NCI-H1105 (cell line): Measurements from ENCODE around the gene COX6B2.
A peak's percentile ranks its signal among the peaks of the same experiment; 100 is the strongest.
"Not testable (repeated sequence)": the region's sequence is repeated elsewhere in the genome, so short reads cannot be mapped to it uniquely, and the experiment has no call there.

Experiments used
- DNase-seq: peaks from one replicate; lab custom pipeline; 2025; lab: John Stamatoyannopoulos, UW

COX6B2 gene

GRCh38 chr19:55341595-55342531 is 12.7 kb downstream of the COX6B2 start:
- DNase-seq = no peak

- DNase-seq = peak; percentile 92
Observed at GRCh38 chr19:55341171-55341588, 13.3 kb downstream of the COX6B2 start.

GRCh38 chr19:55340784-55341147 is 13.8 kb downstream of the COX6B2 start:
- DNase-seq = peak; percentile 79

- DNase-seq = no peak
Observed at GRCh38 chr19:55339889-55340783, 14.4 kb downstream of the COX6B2 start.

- peak; percentile 100 for DNase-seq
Observed at GRCh38 chr19:55339105-55339888, 15.2 kb downstream of the COX6B2 start, which contains the start of gene KMT5C. Gene KMT5C (plus strand): TSS chr19:55339876. CDS start chr19:55341937, 2,061 bp downstream.

- DNase-seq = no peak
Observed at GRCh38 chr19:55336101-55336500, 18.4 kb downstream of the COX6B2 start.

- no peak for DNase-seq
Observed at GRCh38 chr19:55333870-55334269, 20.6 kb downstream of the COX6B2 start.

GRCh38 chr19:55329791-55330190 is 24.7 kb downstream of the COX6B2 start:
- DNase-seq = not testable (repeated sequence)

- not testable (repeated sequence) for DNase-seq
Observed at GRCh38 chr19:55328774-55329318, 25.7 kb downstream of the COX6B2 start.

- no peak for DNase-seq
Observed at GRCh38 chr19:55325172-55325571, 29.3 kb downstream of the COX6B2 start, which contains the start of gene TMEM150B. Gene TMEM150B (minus strand): TSS chr19:55325341. CDS start chr19:55321036, 4,305 bp downstream.

- DNase-seq = no peak
Observed at GRCh38 chr19:55324662-55325061, 29.9 kb downstream of the COX6B2 start.

GRCh38 chr19:55322204-55322885 is 32.2 kb downstream of the COX6B2 start:
- DNase-seq = no peak

GRCh38 chr19:55321466-55322137 is 32.9 kb downstream of the COX6B2 start:
- DNase-seq = no peak

- no peak for DNase-seq
Observed at GRCh38 chr19:55320844-55321419, 33.6 kb downstream of the COX6B2 start.

GRCh38 chr19:55319785-55320184 is 34.7 kb downstream of the COX6B2 start:
- DNase-seq = no peak

- DNase-seq = no peak
Observed at GRCh38 chr19:55316646-55317045, 37.9 kb downstream of the COX6B2 start.

GRCh38 chr19:55315956-55316525 is 38.5 kb downstream of the COX6B2 start:
- no peak for DNase-seq

GRCh38 chr19:55314396-55314795 is 40.1 kb downstream of the COX6B2 start:
- DNase-seq = no peak
